SK-N-SH (cell line): ENCODE measurements around the gene WDR3.

Experiments
- CHD2 ChIP-seq: fragments of 150-350 bp; IDR thresholded peaks from 2 replicates; pipeline ENCODE4 v1.6.1; 2018; ENCODE audit warnings: low read length; ENCODE audit not compliant: partially characterized antibody
- CTCF ChIP-seq: fragments of 200-600 bp; sonication (generic); IDR thresholded peaks from 2 replicates; pipeline ENCODE4 v1.6.1; 2017; ENCODE audit warnings: antibody characterized with exemption, mild to moderate bottlenecking, moderate library complexity
- GABPA ChIP-seq: IDR thresholded peaks from 2 replicates; pipeline ENCODE4 v1.4.0; 2012; ENCODE audit warnings: low read depth, mild to moderate bottlenecking
- JUND ChIP-seq: IDR thresholded peaks from 2 replicates; pipeline ENCODE4 v1.4.0; 2012
- MXI1 ChIP-seq: IDR thresholded peaks from 2 replicates; pipeline ENCODE4 v1.6.1; 2012; ENCODE audit warnings: mild to moderate bottlenecking, low read depth, low read length, improper control_type of control experiment
- NFIC ChIP-seq: IDR thresholded peaks from 2 replicates; pipeline ENCODE4 v1.4.0; 2012; ENCODE audit warnings: borderline replicate concordance
- RCOR1 ChIP-seq: fragments of 150-350 bp; IDR thresholded peaks from 2 replicates; pipeline ENCODE4 v1.6.1; 2017; ENCODE audit warnings: antibody characterized with exemption, low read length
- TAF1 ChIP-seq: IDR thresholded peaks from 2 replicates; pipeline ENCODE4 v1.6.1; 2012; ENCODE audit warnings: low read depth, mild to moderate bottlenecking, low read length, moderate library complexity, borderline replicate concordance
- USF2 ChIP-seq: fragments of 150-350 bp; IDR thresholded peaks from 2 replicates; pipeline ENCODE4 v1.6.1; 2017; ENCODE audit warnings: antibody characterized with exemption, low read length, low read depth, borderline replicate concordance
- TF ChIP-seq, protein P1 (sequence below): IDR thresholded peaks from 2 replicates; pipeline ENCODE4 v1.4.0; 2012; ENCODE audit warnings: low read depth, borderline replicate concordance
- TF ChIP-seq, protein P2 (sequence below): IDR thresholded peaks from 2 replicates; pipeline ENCODE4 v1.6.1; 2012; ENCODE audit warnings: mild to moderate bottlenecking, low read depth, low read length, moderate library complexity
- TF ChIP-seq, protein P3 (sequence below): IDR thresholded peaks from 2 replicates; pipeline ENCODE4 v1.4.0; 2012; ENCODE audit warnings: low read depth

- TF ChIP-seq NFIC (no peak), USF2 (no peak), CTCF (no peak), CHD2 (no peak), GABPA (no peak), RCOR1 (no peak), TAF1 (no peak), JUND (no peak), MXI1 (no peak)
- TF ChIP-seq, protein P1, sequence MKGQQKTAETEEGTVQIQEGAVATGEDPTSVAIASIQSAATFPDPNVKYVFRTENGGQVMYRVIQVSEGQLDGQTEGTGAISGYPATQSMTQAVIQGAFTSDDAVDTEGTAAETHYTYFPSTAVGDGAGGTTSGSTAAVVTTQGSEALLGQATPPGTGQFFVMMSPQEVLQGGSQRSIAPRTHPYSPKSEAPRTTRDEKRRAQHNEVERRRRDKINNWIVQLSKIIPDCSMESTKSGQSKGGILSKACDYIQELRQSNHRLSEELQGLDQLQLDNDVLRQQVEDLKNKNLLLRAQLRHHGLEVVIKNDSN, result no peak
- TF ChIP-seq, protein P2, sequence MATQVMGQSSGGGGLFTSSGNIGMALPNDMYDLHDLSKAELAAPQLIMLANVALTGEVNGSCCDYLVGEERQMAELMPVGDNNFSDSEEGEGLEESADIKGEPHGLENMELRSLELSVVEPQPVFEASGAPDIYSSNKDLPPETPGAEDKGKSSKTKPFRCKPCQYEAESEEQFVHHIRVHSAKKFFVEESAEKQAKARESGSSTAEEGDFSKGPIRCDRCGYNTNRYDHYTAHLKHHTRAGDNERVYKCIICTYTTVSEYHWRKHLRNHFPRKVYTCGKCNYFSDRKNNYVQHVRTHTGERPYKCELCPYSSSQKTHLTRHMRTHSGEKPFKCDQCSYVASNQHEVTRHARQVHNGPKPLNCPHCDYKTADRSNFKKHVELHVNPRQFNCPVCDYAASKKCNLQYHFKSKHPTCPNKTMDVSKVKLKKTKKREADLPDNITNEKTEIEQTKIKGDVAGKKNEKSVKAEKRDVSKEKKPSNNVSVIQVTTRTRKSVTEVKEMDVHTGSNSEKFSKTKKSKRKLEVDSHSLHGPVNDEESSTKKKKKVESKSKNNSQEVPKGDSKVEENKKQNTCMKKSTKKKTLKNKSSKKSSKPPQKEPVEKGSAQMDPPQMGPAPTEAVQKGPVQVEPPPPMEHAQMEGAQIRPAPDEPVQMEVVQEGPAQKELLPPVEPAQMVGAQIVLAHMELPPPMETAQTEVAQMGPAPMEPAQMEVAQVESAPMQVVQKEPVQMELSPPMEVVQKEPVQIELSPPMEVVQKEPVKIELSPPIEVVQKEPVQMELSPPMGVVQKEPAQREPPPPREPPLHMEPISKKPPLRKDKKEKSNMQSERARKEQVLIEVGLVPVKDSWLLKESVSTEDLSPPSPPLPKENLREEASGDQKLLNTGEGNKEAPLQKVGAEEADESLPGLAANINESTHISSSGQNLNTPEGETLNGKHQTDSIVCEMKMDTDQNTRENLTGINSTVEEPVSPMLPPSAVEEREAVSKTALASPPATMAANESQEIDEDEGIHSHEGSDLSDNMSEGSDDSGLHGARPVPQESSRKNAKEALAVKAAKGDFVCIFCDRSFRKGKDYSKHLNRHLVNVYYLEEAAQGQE, result no peak
- TF ChIP-seq, protein P3, sequence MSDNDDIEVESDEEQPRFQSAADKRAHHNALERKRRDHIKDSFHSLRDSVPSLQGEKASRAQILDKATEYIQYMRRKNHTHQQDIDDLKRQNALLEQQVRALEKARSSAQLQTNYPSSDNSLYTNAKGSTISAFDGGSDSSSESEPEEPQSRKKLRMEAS, result no peak
Measured at GRCh38 chr1:118007391-118007790, 77.9 kb downstream of the WDR3 start.
